Loucy (cell line): ENCODE data around the gene NDUFS5.

Experiments used
- CTCF ChIP-seq: fragments of 200-600 bp; sonication (generic); conservative IDR thresholded peaks from 2 replicates; pipeline ENCODE4 v1.5.1; 2014; ENCODE audit warnings: mild to moderate bottlenecking, antibody characterized with exemption, low read length
- EZH2phosphoT487 ChIP-seq: fragments of 200-600 bp; IDR thresholded peaks from 2 replicates; pipeline ENCODE4 v1.6.1; 2018; ENCODE audit warnings: antibody characterized with exemption, mild to moderate bottlenecking, moderate library complexity, borderline replicate concordance

GRCh38 chr1:38990738-38991637, 35.2 kb upstream of the NDUFS5 start, which contains the start of gene AKIRIN1:
- TF ChIP-seq CTCF: no peak
- TF ChIP-seq EZH2phosphoT487: no peak
